Neural progenitor cell (in vitro differentiated cells): Measurements from ENCODE around the gene SMAD2. TPM values are rescaled to one million over a fixed set of nuclear protein-coding genes. Genes with fewer than 3 reads are reported as not detected.

Experiments
- DNase-seq: peaks from one replicate; pipeline ENCODE4 v3.0.0-alpha.2; 2016; ENCODE audit warnings: low spot score
- H2AFZ ChIP-seq: fragments of 200-600 bp; sonication (generic); replicated peaks from 2 replicates; pipeline ENCODE4 v1.6.1; 2016; ENCODE audit warnings: antibody characterized with exemption
- H3F3A ChIP-seq: fragments of 200-600 bp; sonication (generic); 2 replicates; pipeline ENCODE4 v1.6.1; 2016; ENCODE audit warnings: antibody characterized with exemption, low read depth
- H3K27ac ChIP-seq: fragments of 200-600 bp; sonication (generic); 2 replicates; pipeline ENCODE4 v1.5.1; 2016; ENCODE audit warnings: mild to moderate bottlenecking
- H3K27me3 ChIP-seq: fragments of 200-600 bp; sonication (generic); 2 replicates; pipeline ENCODE4 v1.6.1; 2016; ENCODE audit warnings: mild to moderate bottlenecking, moderate library complexity
- H3K36me3 ChIP-seq: fragments of 200-600 bp; sonication (generic); 2 replicates; pipeline ENCODE4 v1.5.1; 2016
- H3K4me1 ChIP-seq: fragments of 200-600 bp; sonication (generic); 2 replicates; pipeline ENCODE4 v1.6.1; 2016; ENCODE audit warnings: mixed run types
- H3K4me2 ChIP-seq: fragments of 200-600 bp; sonication (generic); 2 replicates; pipeline ENCODE4 v1.6.1; 2016
- H3K4me3 ChIP-seq: fragments of 200-600 bp; sonication (generic); 2 replicates; pipeline ENCODE4 v1.5.1; 2016
- H3K79me2 ChIP-seq: fragments of 200-600 bp; sonication (generic); 2 replicates; pipeline ENCODE4 v1.6.1; 2016; ENCODE audit warnings: low read depth
- H3K9ac ChIP-seq: fragments of 200-600 bp; sonication (generic); 2 replicates; pipeline ENCODE4 v1.6.1; 2016
- H3K9me3 ChIP-seq: fragments of 200-600 bp; sonication (generic); 2 replicates; pipeline ENCODE4 v1.5.1; 2016; ENCODE audit warnings: low read depth
- H4K20me1 ChIP-seq: fragments of 200-600 bp; sonication (generic); 2 replicates; pipeline ENCODE4 v1.6.1; 2016; ENCODE audit warnings: low read depth
- H3K27ac Mint-ChIP-seq: 3 replicates; pipeline ENCODE4 v1.8.0; 2021; ENCODE audit warnings: mixed read lengths
- H3K27me3 Mint-ChIP-seq: 2 replicates; pipeline ENCODE4 v1.8.0; 2022; ENCODE audit warnings: low read depth, mild to moderate bottlenecking, inconsistent platforms, moderate library complexity, mixed read lengths; ENCODE audit not compliant: insufficient read depth
- H3K36me3 Mint-ChIP-seq: 3 replicates; pipeline ENCODE4 v1.8.0; 2021; ENCODE audit warnings: mixed read lengths
- H3K4me1 Mint-ChIP-seq: 3 replicates; pipeline ENCODE4 v1.8.0; 2021; ENCODE audit warnings: mixed read lengths
- H3K4me3 Mint-ChIP-seq: 3 replicates; pipeline ENCODE4 v1.8.0; 2021; ENCODE audit warnings: mild to moderate bottlenecking, moderate library complexity, mixed read lengths
- H3K9me3 Mint-ChIP-seq: 3 replicates; pipeline ENCODE4 v1.8.0; 2020; ENCODE audit warnings: mixed read lengths
- EZH2 ChIP-seq: fragments of 200-600 bp; sonication (generic); IDR thresholded peaks from 2 replicates; pipeline ENCODE4 v1.6.1; 2017; ENCODE audit warnings: antibody characterized with exemption, mild to moderate bottlenecking, moderate library complexity
- EZH2phosphoT487 ChIP-seq: fragments of 200-600 bp; sonication (generic); IDR thresholded peaks from 2 replicates; pipeline ENCODE4 v1.6.1; 2017; ENCODE audit warnings: antibody characterized with exemption
- total RNA-seq: library from RNA; depleted of rRNA; stranded (reverse); fragments of >200 nt; gene quantifications from 2 replicates; pipeline ENCODE4 v1.2.3, GENCODE V29; 2015; ENCODE audit warnings: low replicate concordance
- TF ChIP-seq, protein P1 (sequence below): fragments of 200-600 bp; sonication (generic); IDR thresholded peaks from 2 replicates; pipeline ENCODE4 v1.5.1; 2017; ENCODE audit warnings: antibody characterized with exemption, mild to moderate bottlenecking

Gene SMAD2
- total RNA-seq, 1 donor from 2014 or later = 233 TPM

DNA sequence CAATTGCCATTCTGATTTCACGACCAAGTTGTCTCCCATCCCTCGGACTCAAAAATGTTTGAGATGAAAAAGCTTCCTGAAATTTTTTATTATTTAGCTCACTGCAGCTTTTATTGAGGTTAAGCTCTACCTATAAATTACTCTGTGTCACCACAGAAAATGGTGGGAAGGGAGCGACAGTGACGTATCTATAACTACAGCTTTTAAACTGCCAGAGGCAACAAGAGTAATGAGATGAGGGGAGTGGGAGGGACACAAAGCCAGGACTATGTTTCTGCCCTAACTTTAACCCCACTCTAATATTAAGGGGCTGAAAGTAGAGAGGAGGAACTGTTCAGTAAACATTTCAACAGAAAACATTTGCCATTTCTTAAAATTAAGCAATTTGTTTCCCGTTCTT is 37.4 kb downstream of the SMAD2 start:
- H3K36me3 Mint-ChIP-seq = peaks cover 27% of the 10 kb centered on the region
- H3K4me3 ChIP-seq = no peak overlapping the region
- H3K4me1 Mint-ChIP-seq = no peaks in the 10 kb centered on the region
- H4K20me1 ChIP-seq = peaks cover 95% of the 10 kb centered on the region
- no peaks in the 10 kb centered on the region for H3K9me3 Mint-ChIP-seq
- no peaks in the 10 kb centered on the region for H3K27me3 ChIP-seq
- no peak overlapping the region for H3K27ac Mint-ChIP-seq
- H3K27ac ChIP-seq = no peak overlapping the region
- no peaks in the 10 kb centered on the region for H3K9me3 ChIP-seq
- no peak overlapping the region for H3K4me2 ChIP-seq
- no peak for TF ChIP-seq EZH2
- TF ChIP-seq, protein P1, sequence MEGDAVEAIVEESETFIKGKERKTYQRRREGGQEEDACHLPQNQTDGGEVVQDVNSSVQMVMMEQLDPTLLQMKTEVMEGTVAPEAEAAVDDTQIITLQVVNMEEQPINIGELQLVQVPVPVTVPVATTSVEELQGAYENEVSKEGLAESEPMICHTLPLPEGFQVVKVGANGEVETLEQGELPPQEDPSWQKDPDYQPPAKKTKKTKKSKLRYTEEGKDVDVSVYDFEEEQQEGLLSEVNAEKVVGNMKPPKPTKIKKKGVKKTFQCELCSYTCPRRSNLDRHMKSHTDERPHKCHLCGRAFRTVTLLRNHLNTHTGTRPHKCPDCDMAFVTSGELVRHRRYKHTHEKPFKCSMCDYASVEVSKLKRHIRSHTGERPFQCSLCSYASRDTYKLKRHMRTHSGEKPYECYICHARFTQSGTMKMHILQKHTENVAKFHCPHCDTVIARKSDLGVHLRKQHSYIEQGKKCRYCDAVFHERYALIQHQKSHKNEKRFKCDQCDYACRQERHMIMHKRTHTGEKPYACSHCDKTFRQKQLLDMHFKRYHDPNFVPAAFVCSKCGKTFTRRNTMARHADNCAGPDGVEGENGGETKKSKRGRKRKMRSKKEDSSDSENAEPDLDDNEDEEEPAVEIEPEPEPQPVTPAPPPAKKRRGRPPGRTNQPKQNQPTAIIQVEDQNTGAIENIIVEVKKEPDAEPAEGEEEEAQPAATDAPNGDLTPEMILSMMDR = no peak
- no peak overlapping the region for H3K9ac ChIP-seq
- peaks cover 13% of the 10 kb centered on the region for H3K4me1 ChIP-seq
- peaks cover 37% of the 10 kb centered on the region for H3F3A ChIP-seq
- H3K4me3 Mint-ChIP-seq = no peak overlapping the region
- H3K27me3 Mint-ChIP-seq = no peaks in the 10 kb centered on the region
- no peak overlapping the region for H2AFZ ChIP-seq
- H3K36me3 ChIP-seq = peaks cover 31% of the 10 kb centered on the region
- peaks cover 100% of the 10 kb centered on the region for H3K79me2 ChIP-seq
- DNase-seq = no peak

DNA sequence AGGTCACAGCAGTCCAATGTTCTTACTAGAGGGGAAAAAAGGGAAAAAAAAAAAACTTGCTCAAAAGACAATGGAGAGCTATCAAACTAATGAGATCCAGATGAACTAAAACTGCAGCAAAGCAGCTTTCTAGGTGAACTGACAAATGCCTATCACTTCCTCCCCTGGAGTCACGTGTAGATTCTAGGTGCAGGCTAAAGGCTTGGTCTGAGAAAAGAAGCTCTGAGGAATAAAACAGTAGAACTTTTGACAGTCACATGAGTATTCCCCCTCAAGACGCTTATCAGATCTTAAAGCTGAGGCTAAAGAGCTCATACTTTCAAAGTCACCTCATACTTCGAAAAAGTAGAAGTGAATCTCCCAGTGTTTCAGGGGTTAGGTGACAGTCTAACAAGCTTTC is 42.3 kb downstream of the SMAD2 start:
- Mint-ChIP-seq H3K9me3 (no peaks in the 10 kb centered on the region), H3K4me3 (no peak overlapping the region), H3K36me3 (peaks cover 24% of the 10 kb centered on the region), H3K27ac (no peak overlapping the region), H3K4me1 (no peaks in the 10 kb centered on the region), H3K27me3 (no peaks in the 10 kb centered on the region)
- Histone ChIP-seq H3K79me2 (peaks cover 100% of the 10 kb centered on the region), H3K4me1 (no peaks in the 10 kb centered on the region), H3K36me3 (peaks cover 23% of the 10 kb centered on the region), H3K9me3 (no peaks in the 10 kb centered on the region), H3K27ac (peak overlapping the region; percentile 15), H4K20me1 (peaks cover 95% of the 10 kb centered on the region), H3K4me3 (no peak overlapping the region), H3K9ac (no peak overlapping the region), H3F3A (peaks cover 28% of the 10 kb centered on the region), H2AFZ (no peak overlapping the region), H3K4me2 (no peak overlapping the region), H3K27me3 (no peaks in the 10 kb centered on the region)
- no peak for TF ChIP-seq EZH2
- no peak for TF ChIP-seq EZH2phosphoT487
- TF ChIP-seq, protein P1 = no peak
- DNase-seq = no peak

DNA sequence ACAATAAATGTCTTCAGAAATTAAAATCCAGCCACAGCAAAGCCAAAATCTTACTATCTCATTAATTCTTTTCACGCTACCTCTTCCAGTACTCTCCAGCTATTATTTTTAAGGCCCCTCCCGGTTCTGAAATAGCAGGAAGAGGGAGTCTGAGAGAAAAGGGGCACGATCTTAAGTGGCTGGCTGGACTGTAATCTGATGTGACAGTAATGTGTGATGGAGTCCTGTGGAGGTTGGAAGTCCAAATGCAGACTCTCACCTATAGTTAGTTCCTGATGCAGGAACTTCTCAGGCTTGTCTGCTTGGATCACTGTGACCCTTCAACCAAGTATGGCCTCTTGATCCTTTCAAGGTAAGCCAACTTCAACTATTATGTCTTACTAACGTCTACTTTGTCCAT is 43.2 kb downstream of the SMAD2 start:
- Histone ChIP-seq H3F3A (peaks cover 24% of the 10 kb centered on the region), H3K27ac (peak overlapping the region; percentile 15), H2AFZ (no peak overlapping the region), H3K4me1 (no peaks in the 10 kb centered on the region), H3K9ac (no peak overlapping the region), H3K4me2 (no peak overlapping the region), H3K27me3 (no peaks in the 10 kb centered on the region), H3K36me3 (peaks cover 21% of the 10 kb centered on the region), H3K79me2 (peaks cover 100% of the 10 kb centered on the region), H3K9me3 (no peaks in the 10 kb centered on the region), H4K20me1 (peaks cover 98% of the 10 kb centered on the region), H3K4me3 (no peak overlapping the region)
- Mint-ChIP-seq H3K4me1 (no peaks in the 10 kb centered on the region), H3K27ac (no peak overlapping the region), H3K9me3 (no peaks in the 10 kb centered on the region), H3K36me3 (peaks cover 27% of the 10 kb centered on the region), H3K27me3 (no peaks in the 10 kb centered on the region), H3K4me3 (no peak overlapping the region)
- no peak for DNase-seq
- no peak for TF ChIP-seq EZH2
- TF ChIP-seq, protein P1 = no peak
- no peak for TF ChIP-seq EZH2phosphoT487
